Astrocyte (in vitro differentiated cells and primary cell): Measurements from ENCODE around the gene CNTNAP2. TPM values are rescaled to one million over a fixed set of nuclear protein-coding genes. Genes with fewer than 3 reads are reported as not detected.

Source experiments
- DNase-seq: peaks from one replicate; pipeline ENCODE4 v3.0.0-alpha.2; 2010; ENCODE audit warnings: low read depth
- FAIRE-seq: peaks from 2 replicates; lab custom pipeline; 2011; peaks lifted over from hg19 to GRCh38; lab: Jason Lieb, UNC
- H2AFZ ChIP-seq: 2 replicates; pipeline ENCODE4 v1.6.0; 2012; ENCODE audit warnings: low read depth, low read length, inconsistent platforms
- H3K27ac ChIP-seq: 2 replicates; pipeline ENCODE4 v1.5.1; 2011; ENCODE audit warnings: low read depth, low read length, inconsistent platforms
- H3K27me3 ChIP-seq: 2 replicates; pipeline ENCODE4 v1.6.0; 2011; ENCODE audit warnings: low read length, inconsistent platforms; ENCODE audit not compliant: insufficient read depth
- H3K36me3 ChIP-seq: 2 replicates; pipeline ENCODE4 v1.5.1; 2011; ENCODE audit warnings: low read length, inconsistent platforms; ENCODE audit not compliant: insufficient read depth
- H3K4me1 ChIP-seq: 2 replicates; pipeline ENCODE4 v1.5.1; 2011; ENCODE audit warnings: low read length, inconsistent platforms; ENCODE audit not compliant: insufficient read depth
- H3K4me2 ChIP-seq: 2 replicates; pipeline ENCODE4 v1.6.0; 2012; ENCODE audit warnings: low read length, inconsistent platforms
- H3K4me3 ChIP-seq: 2 replicates; pipeline ENCODE4 v1.5.1; 2011; ENCODE audit warnings: low read depth, mild to moderate bottlenecking, low read length, inconsistent platforms; ENCODE audit not compliant: insufficient read depth
- H3K79me2 ChIP-seq: 2 replicates; pipeline ENCODE4 v1.6.0; 2012; ENCODE audit warnings: mild to moderate bottlenecking, low read length, inconsistent platforms; ENCODE audit not compliant: insufficient read depth
- H3K9ac ChIP-seq: 2 replicates; pipeline ENCODE4 v1.6.0; 2012; ENCODE audit warnings: mild to moderate bottlenecking, low read length, inconsistent platforms
- H3K9me3 ChIP-seq: 2 replicates; pipeline ENCODE4 v1.5.1; 2012; ENCODE audit warnings: low read depth, mild to moderate bottlenecking, low read length, inconsistent platforms; ENCODE audit not compliant: insufficient read depth
- H4K20me1 ChIP-seq: 2 replicates; pipeline ENCODE4 v1.6.0; 2012; ENCODE audit warnings: low read length, inconsistent platforms; ENCODE audit not compliant: insufficient read depth
- H3K27ac Mint-ChIP-seq: one replicate; pipeline ENCODE4 v1.8.0; 2021; ENCODE audit warnings: mild to moderate bottlenecking, mixed read lengths; ENCODE audit not compliant: unreplicated experiment
- H3K27me3 Mint-ChIP-seq: one replicate; pipeline ENCODE4 v1.8.0; 2021; ENCODE audit warnings: low read depth, mixed read lengths; ENCODE audit not compliant: unreplicated experiment
- H3K36me3 Mint-ChIP-seq: one replicate; pipeline ENCODE4 v1.8.0; 2021; ENCODE audit warnings: low read depth, mixed read lengths; ENCODE audit not compliant: unreplicated experiment
- H3K4me1 Mint-ChIP-seq: one replicate; pipeline ENCODE4 v1.8.0; 2021; ENCODE audit warnings: low read depth, mixed read lengths; ENCODE audit not compliant: unreplicated experiment
- H3K4me3 Mint-ChIP-seq: one replicate; pipeline ENCODE4 v1.8.0; 2021; ENCODE audit warnings: mild to moderate bottlenecking, moderate library complexity, mixed read lengths; ENCODE audit not compliant: unreplicated experiment
- H3K9me3 Mint-ChIP-seq: one replicate; pipeline ENCODE4 v1.8.0; 2021; ENCODE audit warnings: mild to moderate bottlenecking, mixed read lengths; ENCODE audit not compliant: unreplicated experiment
- CTCF ChIP-seq: IDR thresholded peaks from 2 replicates; pipeline ENCODE4 v1.5.1; 2011; ENCODE audit warnings: low read depth, mild to moderate bottlenecking, inconsistent platforms, low read length, moderate library complexity; ENCODE audit not compliant: insufficient read depth
- EZH2 ChIP-seq: IDR thresholded peaks from 2 replicates; pipeline ENCODE4 v1.6.1; 2012; ENCODE audit warnings: mild to moderate bottlenecking, low read length, inconsistent platforms; ENCODE audit not compliant: insufficient read depth
- total RNA-seq: library from RNA; stranded (reverse); gene quantifications from 2 replicates; pipeline ENCODE4 v1.2.1, GENCODE V29; 2021

The CNTNAP2 gene
- total RNA-seq, 1 donor from 2014 or later: 20.0 TPM

GRCh38 chr7:148014001-148014400 is 1897.4 kb downstream of the CNTNAP2 start:
- H3K36me3 ChIP-seq: no peaks in the 10 kb centered on the region

GRCh38 chr7:148014541-148014940 is 1897.9 kb downstream of the CNTNAP2 start:
- peaks cover 6% of the 10 kb centered on the region for H3K27me3 Mint-ChIP-seq
- H3K4me2 ChIP-seq: no peak overlapping the region
- H2AFZ ChIP-seq: no peak overlapping the region
- no peaks in the 10 kb centered on the region for H3K79me2 ChIP-seq
- TF ChIP-seq CTCF (no peak), EZH2 (no peak)
- no peak overlapping the region for H3K4me3 ChIP-seq
- FAIRE-seq (no peak), DNase-seq (no peak)
- H3K27ac Mint-ChIP-seq: no peak overlapping the region
- no peaks in the 10 kb centered on the region for H3K27me3 ChIP-seq
- H3K9me3 Mint-ChIP-seq: no peaks in the 10 kb centered on the region
- H4K20me1 ChIP-seq: no peaks in the 10 kb centered on the region
- no peaks in the 10 kb centered on the region for H3K9me3 ChIP-seq
- H3K4me1 Mint-ChIP-seq: no peaks in the 10 kb centered on the region
- no peaks in the 10 kb centered on the region for H3K36me3 Mint-ChIP-seq
- H3K4me1 ChIP-seq: no peaks in the 10 kb centered on the region
- no peaks in the 10 kb centered on the region for H3K36me3 ChIP-seq
- no peak overlapping the region for H3K4me3 Mint-ChIP-seq
- no peak overlapping the region for H3K27ac ChIP-seq
- H3K9ac ChIP-seq: no peak overlapping the region

More at GRCh38 chr7:148014001-148014400, 1897.4 kb downstream of the CNTNAP2 start:
- no peaks in the 10 kb centered on the region for H3K79me2 ChIP-seq
- no peaks in the 10 kb centered on the region for H3K27me3 ChIP-seq
- no peak overlapping the region for H2AFZ ChIP-seq
- no peak for DNase-seq
- TF ChIP-seq CTCF: no peak
- TF ChIP-seq EZH2: no peak
- H3K36me3 Mint-ChIP-seq: no peaks in the 10 kb centered on the region
- H3K9me3 ChIP-seq: no peaks in the 10 kb centered on the region
- H3K4me1 ChIP-seq: no peaks in the 10 kb centered on the region
- FAIRE-seq: no peak
- no peak overlapping the region for H3K27ac Mint-ChIP-seq
- H3K9me3 Mint-ChIP-seq: no peaks in the 10 kb centered on the region
- peaks cover 5% of the 10 kb centered on the region for H3K27me3 Mint-ChIP-seq
- no peak overlapping the region for H3K4me3 Mint-ChIP-seq
- no peaks in the 10 kb centered on the region for H3K4me1 Mint-ChIP-seq
- no peaks in the 10 kb centered on the region for H4K20me1 ChIP-seq
- no peak overlapping the region for H3K9ac ChIP-seq
- no peak overlapping the region for H3K4me3 ChIP-seq
- no peak overlapping the region for H3K27ac ChIP-seq
- H3K4me2 ChIP-seq: no peak overlapping the region

- Histone ChIP-seq H3K9me3 (no peaks in the 10 kb centered on the region), H4K20me1 (no peaks in the 10 kb centered on the region), H3K79me2 (no peaks in the 10 kb centered on the region), H3K9ac (no peak overlapping the region), H3K4me3 (no peak overlapping the region), H2AFZ (no peak overlapping the region), H3K4me2 (no peak overlapping the region), H3K27ac (no peak overlapping the region), H3K4me1 (no peaks in the 10 kb centered on the region), H3K36me3 (no peaks in the 10 kb centered on the region), H3K27me3 (no peaks in the 10 kb centered on the region)
- Mint-ChIP-seq H3K9me3 (no peaks in the 10 kb centered on the region), H3K27me3 (peaks cover 6% of the 10 kb centered on the region), H3K27ac (no peak overlapping the region), H3K4me1 (no peaks in the 10 kb centered on the region), H3K4me3 (no peak overlapping the region), H3K36me3 (no peaks in the 10 kb centered on the region)
- DNase-seq (no peak), FAIRE-seq (no peak)
- TF ChIP-seq CTCF (no peak), EZH2 (no peak)
Measured at GRCh38 chr7:148017126-148017525, 1900.5 kb downstream of the CNTNAP2 start.
